ENCODE results near the gene ATF6B.

DNA sequence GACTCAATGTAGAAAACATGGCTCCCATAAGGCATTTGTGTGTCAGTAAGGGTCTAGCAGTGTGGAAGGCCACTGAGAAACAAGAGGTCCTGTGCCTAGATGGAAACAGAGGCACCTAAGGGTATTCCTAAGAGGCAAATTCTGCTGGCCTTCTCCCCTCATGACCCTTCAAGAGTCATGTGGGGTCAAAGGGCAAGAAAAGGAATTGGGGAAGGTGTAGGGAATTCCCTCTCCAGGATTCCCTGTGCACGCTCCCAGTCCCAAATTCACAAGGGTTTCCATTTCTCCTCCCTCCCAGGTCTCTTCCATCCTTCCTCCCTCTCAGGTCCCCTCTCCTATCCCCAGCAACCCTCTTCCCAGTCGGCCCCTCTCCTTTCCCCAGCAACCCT is 47.3 kb upstream of the ATF6B start:
- TF ChIP-seq, protein P1, sequence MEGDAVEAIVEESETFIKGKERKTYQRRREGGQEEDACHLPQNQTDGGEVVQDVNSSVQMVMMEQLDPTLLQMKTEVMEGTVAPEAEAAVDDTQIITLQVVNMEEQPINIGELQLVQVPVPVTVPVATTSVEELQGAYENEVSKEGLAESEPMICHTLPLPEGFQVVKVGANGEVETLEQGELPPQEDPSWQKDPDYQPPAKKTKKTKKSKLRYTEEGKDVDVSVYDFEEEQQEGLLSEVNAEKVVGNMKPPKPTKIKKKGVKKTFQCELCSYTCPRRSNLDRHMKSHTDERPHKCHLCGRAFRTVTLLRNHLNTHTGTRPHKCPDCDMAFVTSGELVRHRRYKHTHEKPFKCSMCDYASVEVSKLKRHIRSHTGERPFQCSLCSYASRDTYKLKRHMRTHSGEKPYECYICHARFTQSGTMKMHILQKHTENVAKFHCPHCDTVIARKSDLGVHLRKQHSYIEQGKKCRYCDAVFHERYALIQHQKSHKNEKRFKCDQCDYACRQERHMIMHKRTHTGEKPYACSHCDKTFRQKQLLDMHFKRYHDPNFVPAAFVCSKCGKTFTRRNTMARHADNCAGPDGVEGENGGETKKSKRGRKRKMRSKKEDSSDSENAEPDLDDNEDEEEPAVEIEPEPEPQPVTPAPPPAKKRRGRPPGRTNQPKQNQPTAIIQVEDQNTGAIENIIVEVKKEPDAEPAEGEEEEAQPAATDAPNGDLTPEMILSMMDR (IDR thresholded peaks at IDR 0.05; ENCODE audit: low read length), result no peak
- no peak for TF ChIP-seq EZH2phosphoT487 (IDR thresholded peaks at IDR 0.05; ENCODE audit: low read length)

Data from MM.1S (cell line).